ELR (cell line): ENCODE measurements around the gene AFTPH.
A peak's percentile ranks its signal among the peaks of the same experiment; 100 is the strongest.

Experiments
- DNase-seq: peaks from one replicate; pipeline ENCODE4 v3.0.0-alpha.2; 2015; ENCODE audit warnings: low read depth

Gene AFTPH

DNA sequence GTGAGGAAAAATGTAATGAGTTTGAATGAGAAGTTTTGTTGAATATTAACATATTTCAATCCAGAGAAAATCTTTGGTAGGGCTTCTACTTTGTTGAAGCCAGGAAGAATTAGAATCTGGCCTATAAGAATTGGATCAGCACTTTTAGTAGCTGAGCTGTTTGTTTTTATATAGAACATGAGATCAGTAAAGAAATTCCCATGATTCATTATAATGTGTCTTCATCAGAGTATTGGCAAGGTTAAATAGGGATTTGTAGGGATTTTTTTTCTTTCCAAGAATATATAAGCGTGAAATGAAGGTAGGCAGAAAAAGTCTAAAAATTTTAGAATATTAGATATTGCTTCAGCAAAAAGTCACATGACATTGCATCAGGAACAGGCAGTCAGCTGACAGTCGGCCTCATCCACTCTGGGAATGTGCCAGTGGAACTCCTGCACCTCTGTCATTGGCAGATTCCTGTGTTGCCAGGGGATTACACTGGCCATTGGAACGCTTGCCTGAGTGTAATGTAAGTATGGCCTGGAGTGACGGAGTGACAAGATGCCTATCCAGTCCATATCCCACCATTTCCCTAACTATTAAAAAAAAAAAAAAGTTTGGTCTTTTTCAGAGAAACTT lies 69.0 kb downstream of the AFTPH start:
- no peak for DNase-seq

DNA sequence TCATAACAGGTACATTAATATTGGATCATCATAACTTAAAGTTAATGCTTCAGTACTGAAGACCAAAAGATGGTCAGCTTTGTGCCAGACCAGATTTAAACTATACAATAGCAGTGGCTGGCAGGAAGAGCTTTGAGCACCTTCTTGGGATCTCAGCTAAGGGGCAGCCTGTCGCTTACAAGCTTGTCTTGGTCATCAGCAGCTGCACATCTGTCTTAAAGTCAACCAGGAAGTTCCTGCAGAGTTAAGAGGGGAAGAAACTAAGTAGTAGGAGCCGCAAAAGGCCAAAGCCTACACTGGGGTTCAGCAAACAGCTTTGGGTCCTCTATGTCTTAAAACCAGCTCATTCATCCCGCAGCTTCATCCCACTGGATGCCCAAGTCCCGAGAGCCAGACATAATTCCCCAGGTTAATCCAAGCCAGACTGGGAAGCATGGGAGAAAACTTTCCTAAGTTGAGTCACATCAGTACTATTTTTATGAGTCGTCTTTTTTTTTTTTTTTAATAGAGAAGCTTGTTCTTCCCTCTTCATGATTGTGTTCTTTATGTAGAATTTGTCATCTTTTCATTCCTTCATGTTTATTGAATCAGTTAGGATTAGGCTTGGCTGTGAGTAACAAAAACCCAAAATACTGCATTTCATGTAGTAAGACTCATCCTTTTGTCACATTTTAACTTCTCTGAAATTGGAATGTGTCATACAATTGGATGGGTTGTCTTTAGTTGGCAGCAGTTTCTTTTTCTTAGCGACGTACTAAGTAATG lies 70.3 kb downstream of the AFTPH start:
- DNase-seq: peak; percentile 77

DNA sequence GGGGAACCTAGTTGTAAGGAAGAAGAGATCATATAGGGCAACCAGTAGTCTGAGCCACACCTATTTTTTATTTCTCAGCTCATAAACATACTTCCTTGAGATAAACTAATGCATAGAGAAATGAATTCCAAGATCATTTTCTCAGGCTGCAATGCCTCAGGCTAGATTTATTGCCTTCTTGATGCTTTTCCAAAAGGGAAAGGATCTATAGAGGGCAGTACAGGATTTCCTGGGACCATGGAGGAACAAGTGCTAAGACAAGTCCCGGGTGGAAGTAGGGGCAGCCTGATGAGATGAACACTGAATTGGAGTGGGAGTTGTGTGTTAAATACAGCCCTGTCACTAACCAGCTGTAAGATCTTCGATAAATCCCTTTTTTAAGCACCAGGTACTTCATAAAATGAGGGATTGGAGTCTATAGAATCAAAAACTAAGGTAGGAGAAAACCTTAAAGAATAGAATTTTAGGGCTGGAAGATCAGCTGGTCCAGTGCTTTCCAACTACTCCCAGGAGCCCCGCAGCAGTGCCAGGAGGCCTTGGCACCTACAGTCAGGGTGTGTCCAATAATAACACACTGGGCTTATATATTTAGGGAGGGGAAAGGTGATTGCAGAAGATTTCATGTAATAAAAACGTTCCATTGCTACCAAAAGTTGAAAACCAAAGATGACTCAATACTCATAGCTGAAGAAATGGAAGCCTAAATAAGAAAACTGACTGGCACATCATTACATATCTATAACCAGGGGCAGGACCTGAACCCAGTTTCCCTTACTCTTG lies 71.5 kb downstream of the AFTPH start:
- DNase-seq: peak; percentile 57

DNA sequence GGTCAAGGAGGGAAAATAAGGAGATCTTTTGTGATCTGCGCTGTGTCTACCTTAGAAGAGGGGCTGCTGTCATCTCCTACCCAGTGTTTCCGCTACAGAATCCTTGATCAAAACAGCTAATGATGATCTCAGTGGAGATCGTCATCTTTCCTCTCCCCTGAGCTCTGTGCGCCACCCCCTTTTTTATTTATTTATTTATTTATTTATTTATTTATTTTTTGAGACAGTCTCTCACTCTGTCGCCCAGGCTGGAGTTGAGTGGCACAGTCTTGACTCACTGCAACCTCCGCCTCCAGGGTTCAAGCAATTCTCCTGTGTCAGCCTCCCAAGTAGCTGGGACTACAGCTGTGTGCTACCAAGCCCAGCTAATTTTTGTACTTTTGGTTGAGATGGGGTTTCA lies 74.1 kb downstream of the AFTPH start:
- DNase-seq: no peak

DNA sequence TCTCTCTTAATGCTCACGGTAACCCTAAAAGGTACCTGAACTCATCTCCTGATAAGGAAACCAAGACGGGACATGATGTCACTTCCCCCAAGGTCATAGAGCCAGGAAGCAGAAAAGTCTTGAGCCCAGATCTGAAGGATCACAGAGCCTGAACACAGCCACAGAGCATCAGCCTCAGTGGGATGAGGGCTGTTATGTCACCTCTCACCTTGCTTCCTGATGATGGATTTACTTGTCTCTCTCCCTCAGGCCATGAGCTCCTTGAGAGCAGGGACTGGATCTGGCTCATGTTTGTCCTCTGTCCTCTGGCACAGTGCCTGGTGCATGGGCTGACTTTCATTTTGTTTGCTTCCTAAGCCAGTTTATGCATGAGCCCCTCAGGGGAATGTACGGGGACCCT lies 75.3 kb downstream of the AFTPH start:
- no peak for DNase-seq

DNA sequence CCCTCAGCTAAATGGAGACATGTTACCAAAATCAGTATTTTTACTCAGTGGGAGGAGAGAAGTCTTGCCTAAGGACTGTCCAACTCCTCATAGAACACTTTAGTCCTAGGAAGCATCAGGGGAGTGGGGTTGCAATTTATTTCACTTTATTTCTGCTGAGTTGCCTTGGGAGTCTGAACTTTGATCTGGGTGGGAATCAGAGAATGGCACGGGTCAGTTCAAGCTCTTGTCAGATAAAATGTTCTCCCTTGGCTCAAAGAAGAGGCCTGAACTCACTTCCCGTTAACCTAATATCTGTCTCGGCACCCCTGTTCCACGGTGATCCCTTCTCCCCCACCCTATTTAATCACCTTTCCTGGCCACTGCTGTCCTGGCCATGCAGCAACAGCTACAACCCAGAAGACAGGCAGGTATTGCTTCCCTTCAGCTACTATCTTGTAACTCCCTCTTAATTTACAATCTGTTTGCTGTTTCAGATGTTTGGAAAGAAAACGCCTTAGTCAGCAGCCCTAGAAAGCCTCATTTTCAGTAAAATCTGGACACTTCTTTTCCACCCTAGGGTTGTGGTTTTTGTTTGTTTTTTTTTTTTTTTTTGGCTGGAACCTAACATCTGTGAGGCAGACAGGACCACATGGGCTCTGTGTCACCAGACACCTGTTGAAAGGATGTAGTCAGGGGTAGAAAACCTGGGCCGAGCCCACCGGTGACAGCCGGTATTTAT lies 77.1 kb downstream of the AFTPH start:
- no peak for DNase-seq

DNA sequence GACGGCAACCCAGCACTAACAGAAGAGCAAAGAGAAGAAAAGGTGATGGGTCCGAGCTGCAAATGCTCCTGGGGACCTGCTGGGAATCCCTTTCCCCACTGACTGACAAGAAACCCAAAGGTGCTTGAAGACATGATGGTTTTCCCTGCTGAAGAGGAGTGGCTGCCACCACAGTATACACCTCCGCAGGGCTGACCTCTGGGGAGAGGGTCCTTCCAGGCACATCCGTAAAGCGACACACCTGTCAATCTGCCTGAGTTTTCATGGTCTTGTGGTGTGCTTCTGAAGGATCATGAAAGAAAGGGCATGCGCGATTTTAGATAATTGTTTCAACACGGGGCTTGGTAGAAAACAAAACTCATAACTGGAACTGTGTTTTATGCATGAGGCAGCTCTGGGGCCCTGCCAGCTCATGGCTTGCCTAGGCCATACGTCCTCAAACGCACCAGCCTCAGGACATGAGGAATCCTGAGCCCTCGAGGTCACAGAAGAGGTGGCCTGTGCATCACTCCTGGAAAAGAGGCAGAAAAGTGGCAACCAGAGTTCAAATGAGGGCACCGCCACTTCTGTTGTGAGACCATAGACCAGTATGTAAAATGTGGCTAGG lies 77.8 kb downstream of the AFTPH start:
- no peak for DNase-seq

DNA sequence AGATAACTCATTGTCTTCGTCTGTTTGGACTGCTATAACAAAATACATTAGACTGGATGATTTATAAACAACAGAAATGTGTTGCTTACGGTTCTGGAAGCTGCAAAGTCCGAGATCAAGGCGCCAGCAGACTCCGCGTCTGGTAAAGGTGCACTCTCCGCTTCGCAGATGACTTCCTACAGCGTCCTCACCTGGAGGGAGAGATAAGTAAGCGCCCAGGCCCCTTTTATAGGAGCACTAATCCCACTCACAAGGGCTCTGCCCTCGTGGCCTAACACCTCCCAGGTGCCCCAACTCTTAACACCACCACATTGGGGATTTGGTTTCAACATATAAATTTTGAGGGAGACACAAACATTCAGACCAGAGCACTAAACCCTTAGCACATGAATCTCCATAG lies 78.3 kb downstream of the AFTPH start:
- no peak for DNase-seq

DNA sequence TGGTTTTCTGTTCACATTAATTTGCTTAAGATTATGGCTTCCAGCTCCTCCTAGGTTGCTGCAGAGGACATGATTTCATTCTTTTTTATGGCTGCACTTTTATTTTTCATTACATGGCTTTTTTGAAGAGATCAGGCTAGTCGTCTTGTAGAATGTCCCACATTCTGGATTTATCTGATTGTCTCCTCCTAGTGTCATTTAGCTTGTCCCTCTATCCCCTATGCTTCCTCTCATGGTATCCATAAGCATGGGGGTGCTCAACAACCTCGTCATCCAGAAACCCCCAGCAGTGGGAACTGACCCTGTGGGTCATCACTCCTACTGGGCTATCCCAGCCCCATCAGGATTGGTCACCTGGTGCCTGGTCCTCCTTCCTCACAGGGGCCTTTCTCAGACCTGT lies 80.0 kb downstream of the AFTPH start:
- no peak for DNase-seq

DNA sequence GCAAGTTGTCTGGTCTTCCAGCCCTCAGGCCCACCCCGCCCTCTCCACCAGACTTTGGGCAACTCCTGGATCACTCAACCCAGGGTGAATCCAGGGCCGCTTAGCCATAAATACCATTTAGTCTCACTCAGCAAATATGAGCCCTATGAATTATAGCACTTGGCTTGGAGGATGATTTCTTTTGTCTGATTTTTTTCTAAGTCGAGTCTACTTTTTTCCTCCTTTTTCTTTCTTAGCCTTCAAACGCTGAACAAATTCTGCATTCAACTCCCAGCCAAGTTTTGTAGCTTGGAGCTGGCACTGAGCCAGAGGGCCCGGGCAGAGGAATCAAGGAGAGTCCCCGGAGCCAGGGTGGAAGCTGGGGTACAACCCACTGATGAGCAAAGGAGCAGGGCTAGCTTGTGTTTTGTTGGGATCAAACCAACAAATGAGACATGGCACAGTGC lies 80.9 kb downstream of the AFTPH start:
- no peak for DNase-seq

DNA sequence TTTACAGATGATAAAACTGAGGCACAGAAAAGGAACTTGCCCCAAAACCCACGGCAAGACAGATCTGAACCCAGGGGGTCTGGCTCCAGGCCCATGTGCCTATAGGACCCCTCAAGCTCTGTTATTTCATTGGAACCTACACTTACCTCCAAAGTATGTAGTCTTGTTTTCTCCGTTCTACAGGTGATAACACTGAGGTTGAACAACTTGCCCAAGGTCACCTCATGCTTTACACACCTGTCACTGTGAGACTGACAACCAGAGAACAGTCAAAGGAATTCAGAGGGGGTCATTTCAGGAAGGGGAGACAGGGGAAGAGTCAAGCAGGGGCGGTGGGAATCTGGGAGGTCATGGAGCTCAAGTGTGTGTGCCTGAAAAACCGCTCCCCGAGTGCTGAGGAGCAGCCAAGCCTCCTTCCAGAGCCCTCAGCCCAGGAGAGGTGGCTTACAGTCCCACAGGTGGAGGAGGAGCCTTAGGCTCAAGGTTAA lies 81.9 kb downstream of the AFTPH start:
- DNase-seq: no peak

DNA sequence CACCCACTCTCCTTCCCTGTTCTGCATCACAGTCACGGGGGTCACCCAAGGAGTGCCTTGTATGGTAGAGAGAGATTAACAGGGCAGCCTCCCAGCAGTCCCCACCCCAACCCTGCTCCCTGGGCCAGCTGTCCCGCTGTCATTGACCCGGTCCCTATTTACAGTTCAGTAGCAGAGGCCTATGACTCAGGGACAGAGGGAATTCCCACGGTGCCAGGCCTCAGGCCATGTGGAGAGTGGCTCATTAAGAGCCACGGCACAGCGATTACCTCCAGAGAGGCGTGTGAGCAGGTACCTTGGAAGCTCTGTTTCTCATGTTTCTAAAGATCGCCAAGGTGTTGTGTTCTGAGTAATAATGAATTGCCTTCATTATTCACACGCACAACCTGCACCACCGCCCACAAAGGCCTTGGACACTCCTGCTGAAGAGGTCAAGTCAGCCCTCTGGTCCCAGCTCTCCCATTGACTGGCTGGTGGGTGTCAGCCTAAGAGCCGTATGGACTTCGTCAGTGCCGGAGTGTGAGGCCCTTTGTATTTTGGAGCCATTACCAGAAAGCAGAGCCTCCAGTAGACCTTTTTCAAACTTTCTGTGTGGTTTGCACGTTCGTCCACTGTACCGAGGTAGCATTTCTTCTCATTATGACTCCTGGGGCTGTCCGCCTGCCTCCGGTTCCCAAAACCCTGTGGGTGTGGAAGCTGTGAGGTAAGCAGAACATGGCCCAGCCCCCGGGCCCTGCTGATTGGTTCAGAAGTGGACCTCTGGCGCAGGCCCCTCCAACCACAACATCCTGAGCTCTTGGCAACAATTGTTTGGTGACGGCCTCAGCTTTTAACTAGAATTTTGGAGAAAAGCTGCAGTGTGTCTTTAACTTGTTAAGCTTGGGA lies 82.6 kb downstream of the AFTPH start:
- no peak for DNase-seq

DNA sequence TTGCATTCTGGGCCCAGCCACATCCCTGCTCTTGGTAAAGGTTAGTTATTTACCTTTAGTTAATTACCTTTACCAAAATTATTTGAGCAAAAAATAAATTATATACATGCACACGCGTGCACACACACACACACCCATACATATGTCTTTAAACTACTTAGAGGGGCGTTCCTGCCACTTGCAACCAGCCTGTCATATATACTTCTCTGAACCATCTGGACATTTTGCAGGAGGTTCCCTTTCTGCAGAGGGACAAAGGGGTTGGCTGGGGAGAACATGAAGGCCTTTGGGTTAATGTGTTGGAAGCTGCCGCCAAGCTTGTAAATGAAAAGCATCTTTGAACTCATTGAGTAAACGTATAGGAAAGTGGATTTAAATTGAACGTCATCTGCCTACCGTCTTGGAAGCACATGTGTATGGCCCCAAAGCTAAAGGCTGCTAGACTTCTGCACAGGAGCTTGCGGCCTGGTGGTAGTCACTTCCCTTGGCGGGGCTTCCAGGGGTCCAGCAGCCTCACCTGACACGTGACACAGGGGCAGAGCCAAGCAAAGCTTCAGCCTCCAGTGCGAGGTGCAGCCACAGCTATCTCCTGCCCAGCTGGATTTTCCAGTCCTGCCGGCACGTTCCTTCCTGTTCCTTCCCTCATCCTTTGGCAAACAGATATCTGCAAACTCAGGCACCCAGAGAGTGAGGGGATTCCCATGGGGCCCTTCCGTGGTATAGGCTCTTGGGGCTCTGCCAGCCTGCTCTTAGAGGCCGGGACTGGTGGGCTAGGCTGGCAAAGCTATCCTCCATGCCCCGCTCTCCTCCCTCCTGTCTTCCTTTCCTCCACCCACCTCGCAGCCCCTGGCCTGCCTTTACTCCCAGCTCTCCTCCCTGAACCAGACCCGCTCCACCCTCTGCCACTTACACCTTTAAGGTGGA lies 83.5 kb downstream of the AFTPH start:
- no peak for DNase-seq

DNA sequence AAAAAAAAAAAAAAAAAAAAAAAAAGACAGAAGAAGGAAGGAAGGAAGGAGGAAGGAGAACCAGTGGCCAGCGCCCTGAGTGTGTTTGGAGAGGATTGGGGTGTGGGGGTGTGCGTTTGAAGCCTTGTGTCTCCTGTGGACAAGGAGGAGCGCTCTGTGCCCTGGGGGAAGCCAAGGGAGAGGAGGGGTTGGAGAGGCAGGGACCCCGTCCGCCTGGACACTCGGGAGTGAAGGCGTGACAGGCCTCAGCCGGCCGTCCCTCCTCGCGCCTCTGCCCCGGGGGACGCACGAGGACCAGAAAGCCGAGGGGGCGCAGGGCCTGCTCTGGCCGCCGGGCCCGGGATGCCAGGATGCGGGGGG lies 84.7 kb downstream of the AFTPH start:
- DNase-seq: no peak

DNA sequence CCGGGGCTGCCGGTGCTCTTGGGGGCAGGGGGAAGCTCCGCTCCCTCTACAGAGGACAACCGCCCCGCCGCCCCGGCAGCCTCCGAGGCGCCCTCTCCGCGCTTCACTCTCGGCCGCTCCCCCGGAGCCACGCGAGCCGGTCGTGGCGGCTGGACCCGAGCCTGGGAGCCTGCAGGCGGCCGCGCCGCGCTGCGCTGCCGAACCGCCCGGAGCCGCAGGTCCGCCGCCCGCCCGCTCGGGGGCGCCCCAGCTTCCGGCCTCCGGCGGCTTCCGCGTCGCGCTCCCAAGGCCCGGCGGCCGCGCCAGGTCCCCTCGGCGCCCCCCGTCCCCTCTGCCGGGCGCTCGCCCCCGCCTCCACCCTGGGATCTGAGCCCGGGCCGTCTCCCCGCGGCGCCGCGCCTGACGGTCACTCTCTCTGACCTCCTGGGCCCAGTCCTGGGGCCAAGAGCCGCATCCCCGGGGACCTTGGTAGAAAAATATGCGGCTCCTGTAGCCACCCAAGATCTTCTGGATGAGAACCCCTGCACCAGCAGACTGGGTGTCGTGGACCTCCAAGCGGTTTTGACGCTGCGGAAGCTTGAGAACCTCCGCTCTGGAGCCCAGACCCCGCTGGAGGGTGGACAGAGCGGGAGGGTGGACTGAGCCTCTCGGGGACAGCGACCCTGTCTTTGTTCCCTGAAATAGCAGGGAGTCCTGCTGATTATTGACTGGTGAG lies 85.3 kb downstream of the AFTPH start:
- DNase-seq: peak; percentile 23

DNA sequence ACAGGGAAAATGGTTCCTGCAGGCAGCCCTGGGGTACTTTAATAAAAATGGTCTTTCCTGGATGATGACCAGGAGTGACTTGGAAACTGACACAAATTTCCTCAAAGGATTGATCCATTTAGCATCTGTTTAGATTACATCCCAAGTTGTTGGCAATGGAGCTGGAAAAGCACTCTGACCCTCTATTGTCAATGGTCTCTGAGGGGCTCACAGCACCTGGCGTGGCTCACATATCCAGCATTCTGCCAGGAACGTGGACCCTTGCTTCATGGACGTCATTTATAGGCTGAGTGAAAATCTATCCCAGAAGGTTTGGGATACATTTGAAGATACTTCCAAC lies 85.8 kb downstream of the AFTPH start:
- no peak for DNase-seq

DNA sequence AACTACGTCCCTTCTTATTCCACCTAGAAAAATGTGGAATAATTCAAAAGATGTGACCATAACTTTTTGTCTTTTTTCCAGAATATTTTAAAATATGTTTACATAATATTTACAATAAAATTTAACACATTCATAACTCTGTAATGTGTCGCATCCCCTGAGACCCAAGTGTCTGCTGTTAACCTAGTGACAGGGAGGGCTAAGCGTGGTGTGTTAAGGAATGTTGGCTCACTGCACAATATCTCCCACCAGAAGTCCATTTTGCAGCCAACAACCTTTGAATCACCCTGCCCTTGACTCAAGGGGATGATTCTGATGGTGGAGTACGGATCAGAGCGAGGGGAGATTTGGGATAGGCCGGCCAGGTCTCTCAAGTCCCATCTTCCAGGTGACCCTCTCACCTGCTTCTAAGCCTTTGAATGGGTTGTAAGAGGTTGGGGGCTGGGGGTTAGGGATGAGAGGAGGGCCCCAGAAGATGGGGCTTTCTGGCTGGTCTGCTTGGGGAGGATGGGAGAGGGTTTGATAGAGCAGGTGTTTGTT lies 86.3 kb downstream of the AFTPH start:
- no peak for DNase-seq

DNA sequence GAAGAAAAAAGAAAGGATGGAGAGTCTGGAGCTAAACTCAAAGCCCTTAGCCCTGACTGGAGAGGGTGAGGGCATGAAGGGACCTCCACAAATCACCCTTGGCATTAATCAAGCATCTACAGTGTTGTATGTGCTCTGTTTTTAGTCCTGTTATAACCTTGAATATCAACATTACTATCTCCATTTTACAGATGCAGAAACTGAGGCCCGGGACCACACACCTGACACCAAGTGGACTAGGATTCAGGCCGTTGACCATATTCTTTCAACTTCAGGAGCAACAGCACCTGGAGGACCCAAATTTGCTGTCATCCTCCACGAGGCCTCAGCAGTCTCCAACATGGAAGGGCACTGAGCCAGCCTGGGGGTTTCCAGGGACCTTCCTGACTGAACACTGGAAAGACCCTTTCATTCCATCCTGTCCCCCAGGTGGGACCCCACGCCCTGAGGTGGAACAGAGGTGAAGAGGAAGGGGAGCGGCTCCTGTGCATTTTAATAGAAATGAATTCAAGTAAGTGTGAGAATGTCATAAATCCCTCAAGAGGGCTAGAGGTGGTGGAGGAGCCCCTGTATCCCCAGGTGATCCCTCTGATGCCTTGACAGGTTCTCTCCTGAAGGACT lies 88.6 kb downstream of the AFTPH start:
- no peak for DNase-seq

DNA sequence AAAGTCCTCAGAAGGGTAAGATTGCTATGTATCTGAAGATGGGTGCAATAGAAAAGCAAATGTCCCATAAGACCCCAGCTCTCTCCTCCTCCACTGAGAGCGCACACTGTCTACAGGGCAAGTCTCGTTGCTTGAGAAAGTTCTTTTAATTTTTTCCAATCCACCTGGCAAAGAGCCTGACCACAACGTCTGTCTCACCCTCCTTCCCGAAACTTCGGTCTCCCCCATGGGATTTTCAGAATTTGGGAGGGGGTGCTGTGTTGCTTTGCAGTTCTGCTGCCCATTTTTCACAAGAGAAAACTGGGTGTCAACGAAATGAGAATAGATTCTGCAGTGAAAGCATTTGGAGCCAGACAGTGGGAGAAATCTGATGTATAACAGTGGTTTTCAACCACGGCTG lies 89.1 kb downstream of the AFTPH start:
- DNase-seq: no peak
